ENCODE data around the gene MID1IP1.

MID1IP1 gene, protein sequence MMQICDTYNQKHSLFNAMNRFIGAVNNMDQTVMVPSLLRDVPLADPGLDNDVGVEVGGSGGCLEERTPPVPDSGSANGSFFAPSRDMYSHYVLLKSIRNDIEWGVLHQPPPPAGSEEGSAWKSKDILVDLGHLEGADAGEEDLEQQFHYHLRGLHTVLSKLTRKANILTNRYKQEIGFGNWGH

DNA sequence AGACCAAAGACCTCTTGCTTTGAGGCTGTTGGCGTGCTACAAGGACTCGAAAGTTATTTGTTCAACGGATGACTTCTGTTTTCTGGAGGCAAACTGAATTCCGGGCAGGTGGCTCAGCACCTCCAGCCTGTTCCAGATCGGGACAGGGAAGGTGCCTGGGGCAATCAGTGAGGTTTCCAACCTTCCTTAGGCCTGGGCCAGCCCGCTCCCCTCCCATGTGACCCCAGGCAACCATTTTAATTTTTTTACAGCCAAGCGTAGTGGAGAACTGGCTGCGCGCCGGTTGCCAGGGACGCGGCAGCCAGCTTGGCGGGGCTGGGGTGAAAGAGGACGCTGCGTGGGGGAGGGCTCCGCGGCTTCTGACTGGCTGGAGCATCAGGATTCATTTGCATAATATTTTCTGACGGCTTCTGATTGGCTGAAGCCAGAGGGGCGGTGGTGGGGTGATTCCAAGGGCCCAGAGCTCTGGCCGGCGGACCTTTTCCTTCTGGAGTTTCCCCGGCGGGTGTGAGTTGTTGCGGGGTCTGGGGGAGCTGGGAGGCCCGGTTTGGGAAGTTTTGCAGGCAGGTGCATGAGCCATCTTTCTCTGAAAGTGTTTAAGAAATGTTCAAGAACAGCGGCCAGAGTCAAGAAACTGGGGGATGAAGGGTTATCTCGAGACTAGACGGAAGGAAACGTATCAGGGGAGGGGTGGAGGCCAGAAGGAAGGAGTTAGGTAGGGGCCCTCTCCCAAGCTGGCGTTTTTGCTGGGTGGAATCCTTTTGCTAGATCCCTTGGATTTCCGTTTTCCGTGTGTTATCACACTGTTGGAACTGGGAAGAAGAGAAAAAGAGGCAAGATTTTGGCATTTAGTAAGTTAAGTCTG, at the start of gene MID1IP1:
TSS of gene MID1IP1 (plus strand) at position 479 of the 865 bp plus-strand sequence. CDS start 3,488 bp downstream, outside the sequence.
- DNase-seq: peak; percentile 81

DNA sequence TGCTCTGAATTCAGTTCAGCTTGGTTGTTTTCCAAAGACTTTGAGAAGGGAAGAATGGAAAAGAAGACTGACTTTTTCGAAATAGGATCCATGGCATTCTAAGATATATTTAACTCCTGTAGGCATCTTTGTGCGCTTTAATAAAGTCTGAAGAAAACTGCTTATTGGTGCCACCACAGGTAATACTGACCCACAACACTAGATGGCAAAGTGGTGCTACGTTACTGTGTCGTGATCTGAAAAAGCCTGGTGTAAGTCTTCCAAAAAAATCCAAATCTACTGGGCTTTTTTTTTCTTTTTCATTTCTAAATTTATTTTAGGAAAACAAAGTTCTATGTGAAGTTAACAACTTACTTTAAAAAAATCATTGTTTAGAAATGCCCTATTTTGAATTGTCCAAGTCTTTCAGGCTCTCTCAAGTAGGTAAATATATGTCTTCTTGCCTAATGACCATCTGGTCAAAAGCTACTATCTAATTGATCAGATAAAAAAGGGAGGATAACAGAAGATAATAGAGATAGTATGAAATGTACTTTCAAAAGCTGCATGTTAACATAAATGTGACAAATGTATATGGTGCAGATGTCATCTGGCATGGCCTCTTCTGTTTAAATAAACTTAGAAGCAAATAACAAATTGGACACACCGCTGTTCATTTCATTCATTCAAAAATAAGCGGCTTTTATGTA, 47.0 kb upstream of the MID1IP1 start:
- no peak for DNase-seq

DNA sequence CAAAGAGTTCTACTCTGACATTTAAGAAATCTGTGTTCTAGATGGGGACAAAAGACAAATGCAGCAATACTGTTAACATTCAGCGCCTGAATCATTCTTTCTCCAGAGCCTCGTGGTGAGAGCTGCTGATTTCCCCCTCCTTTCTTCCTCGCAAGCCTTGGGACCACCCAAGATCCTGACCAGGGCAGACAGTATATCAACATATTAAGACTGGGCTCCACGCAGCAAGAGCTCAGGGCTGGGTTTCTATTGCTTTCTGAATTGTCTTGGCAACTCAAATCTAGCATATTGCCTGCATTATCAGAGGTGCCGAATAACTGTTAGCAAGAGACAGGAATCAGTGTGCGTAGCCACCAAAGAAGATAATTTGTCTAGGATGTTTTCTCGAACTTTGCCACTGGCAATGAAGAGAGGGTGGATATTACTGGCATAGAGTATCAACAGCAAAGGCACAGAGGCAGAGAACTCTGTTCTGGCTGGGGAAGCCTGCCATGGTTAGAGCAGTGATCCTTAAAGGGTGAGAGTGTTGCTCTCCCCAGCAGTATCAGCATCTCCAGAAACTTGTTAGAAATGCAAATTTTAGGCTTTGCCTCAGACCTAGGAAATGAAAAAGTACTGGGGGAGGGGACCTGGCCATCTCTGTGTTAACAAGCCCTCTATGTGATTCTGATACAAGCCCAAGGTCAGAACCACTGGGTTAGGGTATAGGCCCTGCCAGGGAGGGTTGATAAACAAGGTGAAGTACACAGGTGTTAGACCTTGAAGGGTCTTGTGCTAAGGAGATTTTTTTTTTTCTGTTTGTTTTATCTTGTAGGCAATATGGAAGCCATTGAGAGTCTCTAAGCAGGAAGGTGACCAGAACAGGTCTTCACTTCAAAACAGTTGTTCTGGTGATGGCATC, 46.2 kb upstream of the MID1IP1 start:
- no peak for DNase-seq

DNA sequence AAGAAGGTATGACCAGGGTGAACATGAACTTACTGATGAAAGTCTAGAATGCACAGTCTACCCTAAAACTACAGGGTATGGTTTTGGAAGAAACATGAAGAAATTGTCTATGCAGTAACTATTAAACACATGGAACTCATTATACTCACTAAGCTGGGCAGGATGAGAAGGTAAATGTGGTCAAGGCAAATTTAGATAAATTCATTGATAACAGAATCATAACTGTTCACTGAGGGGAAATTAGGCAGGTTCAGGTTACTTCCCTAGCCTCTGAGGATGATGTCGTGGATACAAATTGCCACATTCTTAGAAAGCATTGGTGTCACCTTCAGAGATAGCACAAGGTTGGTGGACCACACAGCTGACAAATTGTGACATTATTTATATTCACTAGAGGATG, 40.4 kb upstream of the MID1IP1 start:
- no peak for DNase-seq

DNA sequence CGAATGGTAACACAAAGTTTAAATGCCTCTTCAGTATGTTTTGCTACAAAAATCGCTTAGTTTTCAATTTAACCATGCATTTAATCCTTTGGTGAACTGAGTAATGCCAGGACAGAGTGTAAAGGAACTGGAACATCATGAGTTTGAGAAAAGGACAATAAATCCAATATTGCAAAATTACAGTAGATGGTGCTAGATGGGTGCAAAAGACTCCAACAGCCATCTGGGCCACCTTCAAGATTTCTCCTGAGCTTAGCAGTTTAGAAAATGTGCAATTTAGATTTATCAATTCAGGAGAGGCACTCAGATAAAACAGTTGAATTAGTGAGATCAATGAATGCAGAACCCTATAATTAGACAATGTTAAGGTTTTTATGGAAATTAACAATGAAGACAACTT, 33.2 kb upstream of the MID1IP1 start:
- DNase-seq: no peak

DNA sequence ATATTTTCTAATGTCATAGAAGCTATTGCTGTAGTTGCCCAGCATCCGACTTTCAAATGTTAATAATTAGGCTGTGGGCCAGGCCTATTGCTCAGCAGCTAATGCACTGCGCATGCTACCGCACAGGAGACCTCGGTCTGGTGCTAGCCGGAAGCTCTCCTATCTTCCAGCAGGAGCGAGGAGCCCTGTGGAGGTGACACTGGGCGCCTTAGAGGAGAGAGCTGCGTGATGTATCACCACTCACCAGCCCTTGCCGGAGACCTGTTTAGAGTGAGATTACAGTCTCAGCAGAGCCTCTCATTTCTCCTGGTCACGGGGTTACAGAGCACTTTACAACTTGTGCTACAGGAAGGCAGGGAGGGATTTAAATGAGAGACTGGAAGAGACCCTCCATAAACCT, 31.1 kb upstream of the MID1IP1 start:
- DNase-seq: no peak

DNA sequence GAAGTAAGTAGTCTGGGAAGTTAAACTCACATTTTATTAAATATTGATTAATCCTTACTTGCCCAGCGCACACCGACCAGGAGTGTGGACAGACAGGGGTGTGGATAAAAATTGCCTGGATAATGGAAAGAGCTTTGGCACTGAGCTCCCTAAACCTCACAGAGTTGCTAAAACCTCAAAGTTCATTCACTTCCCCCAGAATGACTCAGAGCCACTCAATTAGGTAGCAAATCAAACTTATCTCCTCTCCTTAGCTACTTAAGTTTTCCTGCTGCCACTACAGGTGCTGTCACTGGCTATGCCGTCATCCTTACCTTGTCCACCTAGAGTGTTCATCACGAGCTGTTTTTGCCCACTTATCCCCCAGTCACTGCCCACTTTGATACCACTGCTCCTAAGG, 27.0 kb upstream of the MID1IP1 start:
- no peak for DNase-seq

DNA sequence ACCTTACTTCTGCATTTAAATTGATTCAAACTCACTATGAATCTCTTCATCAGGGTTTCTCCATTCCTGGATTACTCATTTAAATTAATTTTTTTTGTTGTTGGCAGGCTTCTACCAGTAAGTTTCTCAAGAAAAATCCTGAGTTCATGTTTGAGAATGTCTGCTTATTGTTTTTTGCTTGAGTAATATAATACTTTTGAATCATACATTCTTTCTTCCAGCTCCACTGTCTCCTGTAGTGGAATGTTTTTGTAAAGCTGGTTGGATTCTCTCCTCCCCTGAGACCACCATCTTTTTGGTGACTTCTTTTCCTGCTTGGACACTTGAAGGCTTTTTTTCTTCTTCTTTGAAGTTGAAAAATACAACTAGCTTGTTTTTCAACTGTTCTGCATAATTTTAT, 4.3 kb upstream of the MID1IP1 start:
- no peak for DNase-seq

DNA sequence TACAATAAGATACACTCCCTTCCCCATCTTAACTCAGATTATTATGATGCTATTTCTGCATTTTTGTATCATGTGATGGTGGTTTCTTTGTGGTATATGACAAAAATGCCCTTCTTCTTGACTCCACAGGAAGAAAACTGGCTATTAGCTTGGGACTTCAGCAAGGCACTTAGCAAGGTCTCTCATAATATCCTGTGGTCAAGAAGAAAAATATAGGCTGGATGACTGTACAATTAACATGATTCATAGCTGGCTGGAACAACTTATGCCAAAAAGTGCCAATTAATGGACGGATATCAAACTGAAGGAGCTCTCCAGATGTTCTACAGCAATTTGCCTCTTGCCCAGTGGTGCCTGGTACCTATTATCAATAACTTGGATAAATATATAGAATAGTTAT, 2.3 kb upstream of the MID1IP1 start:
- no peak for DNase-seq

DNA sequence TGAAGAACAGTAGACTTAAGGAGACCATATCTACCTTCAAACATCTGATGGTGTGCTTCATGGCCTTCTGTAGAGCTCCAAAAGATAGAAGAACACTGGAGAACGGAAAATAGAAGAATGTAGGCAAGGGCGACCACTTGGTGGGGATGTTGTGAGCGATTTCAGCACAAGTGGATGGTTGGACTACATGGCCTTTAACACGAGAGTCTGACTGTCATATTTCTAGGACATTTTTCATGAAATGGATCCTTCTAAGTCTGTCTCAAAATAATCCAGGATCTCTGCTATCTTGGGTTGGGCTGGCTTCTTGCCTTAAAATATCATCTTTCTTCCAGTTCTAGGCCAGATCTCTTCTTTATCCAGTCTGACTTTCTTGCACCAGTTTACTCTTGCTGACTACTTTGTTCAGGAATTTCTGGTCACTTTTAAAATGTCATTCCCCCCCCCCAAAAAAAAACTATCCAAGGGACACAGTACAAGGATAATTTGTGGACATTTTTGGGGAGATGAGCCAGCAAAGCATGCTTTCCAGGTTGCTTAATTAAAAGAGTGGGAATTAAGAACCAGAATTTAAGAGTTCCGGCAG, 1.2 kb upstream of the MID1IP1 start:
- no peak for DNase-seq

DNA sequence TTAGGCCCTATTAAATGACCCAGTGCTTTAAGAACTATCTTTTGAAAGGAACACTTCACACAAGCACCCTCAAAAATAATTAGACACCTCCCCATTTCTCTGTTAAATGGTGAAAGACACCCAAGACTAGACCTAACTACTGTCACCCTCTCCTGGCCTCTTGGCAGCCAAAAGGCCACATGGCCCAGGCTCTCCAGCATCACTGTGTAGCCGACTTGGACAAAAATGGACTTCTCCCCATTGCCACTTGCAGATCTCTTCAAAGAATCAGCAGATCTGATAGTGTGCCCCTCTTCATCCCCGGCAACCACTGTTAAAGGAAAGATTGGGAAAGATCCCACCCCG, 2.0 kb downstream of the MID1IP1 start:
- no peak for DNase-seq

DNA sequence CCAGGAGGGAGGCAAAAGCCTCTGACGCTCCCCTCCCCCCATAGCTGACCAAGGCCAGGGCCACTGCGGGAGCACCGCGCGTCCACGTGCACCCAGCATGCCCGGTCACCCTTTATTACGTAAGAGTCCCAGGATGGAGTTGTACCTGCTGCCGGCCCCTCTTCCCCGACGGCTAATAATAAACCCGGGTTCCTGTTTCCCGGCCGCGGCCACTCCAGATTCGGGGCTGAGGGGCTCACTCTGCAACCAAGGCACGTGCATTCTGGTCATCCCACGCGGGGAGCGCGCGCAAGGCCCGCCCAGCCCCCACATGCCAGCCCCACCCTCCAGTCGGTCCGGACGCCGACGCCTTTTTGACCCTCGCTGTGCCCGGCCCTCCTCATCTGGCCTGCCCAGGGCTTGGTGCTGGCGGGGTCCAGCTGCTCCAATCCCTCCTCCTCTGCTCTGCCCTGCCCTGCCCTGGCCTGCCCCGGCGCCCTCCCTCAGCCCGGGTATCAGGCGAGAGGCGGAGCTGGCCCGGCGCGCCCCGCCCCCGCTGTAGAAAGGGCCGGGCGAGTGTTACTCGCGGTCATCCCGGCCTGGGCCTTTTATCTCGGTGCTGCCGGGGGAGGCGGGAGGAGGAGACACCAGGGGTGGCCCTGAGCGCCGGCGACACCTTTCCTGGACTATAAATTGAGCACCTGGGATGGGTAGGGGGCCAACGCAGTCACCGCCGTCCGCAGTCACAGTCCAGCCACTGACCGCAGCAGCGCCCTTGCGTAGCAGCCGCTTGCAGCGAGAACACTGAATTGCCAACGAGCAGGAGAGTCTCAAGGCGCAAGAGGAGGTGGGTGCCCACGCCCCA, 2.6 kb downstream of the MID1IP1 start:
- DNase-seq: peak; percentile 87

DNA sequence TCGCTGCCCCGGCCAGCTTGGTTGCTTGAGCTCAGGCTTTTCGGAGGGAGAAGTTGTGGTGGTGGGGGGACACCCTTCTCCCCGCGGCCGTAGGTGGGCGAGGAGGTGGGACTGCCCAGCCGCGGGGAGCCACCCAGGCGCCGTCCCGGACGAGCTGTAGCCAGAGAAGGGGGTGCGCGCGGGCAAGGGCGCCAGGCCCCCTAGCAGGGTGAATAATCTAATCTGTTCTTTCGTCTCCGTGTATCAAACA, 3.1 kb downstream of the MID1IP1 start:
- no peak for DNase-seq

DNA sequence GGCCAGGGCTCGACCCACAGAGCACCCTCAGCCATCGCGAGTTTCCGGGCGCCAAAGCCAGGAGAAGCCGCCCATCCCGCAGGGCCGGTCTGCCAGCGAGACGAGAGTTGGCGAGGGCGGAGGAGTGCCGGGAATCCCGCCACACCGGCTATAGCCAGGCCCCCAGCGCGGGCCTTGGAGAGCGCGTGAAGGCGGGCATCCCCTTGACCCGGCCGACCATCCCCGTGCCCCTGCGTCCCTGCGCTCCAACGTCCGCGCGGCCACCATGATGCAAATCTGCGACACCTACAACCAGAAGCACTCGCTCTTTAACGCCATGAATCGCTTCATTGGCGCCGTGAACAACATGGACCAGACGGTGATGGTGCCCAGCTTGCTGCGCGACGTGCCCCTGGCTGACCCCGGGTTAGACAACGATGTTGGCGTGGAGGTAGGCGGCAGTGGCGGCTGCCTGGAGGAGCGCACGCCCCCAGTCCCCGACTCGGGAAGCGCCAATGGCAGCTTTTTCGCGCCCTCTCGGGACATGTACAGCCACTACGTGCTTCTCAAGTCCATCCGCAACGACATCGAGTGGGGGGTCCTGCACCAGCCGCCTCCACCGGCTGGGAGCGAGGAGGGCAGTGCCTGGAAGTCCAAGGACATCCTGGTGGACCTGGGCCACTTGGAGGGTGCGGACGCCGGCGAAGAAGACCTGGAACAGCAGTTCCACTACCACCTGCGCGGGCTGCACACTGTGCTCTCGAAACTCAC, 3.6 kb downstream of the MID1IP1 start:
- peak; percentile 78 for DNase-seq

DNA sequence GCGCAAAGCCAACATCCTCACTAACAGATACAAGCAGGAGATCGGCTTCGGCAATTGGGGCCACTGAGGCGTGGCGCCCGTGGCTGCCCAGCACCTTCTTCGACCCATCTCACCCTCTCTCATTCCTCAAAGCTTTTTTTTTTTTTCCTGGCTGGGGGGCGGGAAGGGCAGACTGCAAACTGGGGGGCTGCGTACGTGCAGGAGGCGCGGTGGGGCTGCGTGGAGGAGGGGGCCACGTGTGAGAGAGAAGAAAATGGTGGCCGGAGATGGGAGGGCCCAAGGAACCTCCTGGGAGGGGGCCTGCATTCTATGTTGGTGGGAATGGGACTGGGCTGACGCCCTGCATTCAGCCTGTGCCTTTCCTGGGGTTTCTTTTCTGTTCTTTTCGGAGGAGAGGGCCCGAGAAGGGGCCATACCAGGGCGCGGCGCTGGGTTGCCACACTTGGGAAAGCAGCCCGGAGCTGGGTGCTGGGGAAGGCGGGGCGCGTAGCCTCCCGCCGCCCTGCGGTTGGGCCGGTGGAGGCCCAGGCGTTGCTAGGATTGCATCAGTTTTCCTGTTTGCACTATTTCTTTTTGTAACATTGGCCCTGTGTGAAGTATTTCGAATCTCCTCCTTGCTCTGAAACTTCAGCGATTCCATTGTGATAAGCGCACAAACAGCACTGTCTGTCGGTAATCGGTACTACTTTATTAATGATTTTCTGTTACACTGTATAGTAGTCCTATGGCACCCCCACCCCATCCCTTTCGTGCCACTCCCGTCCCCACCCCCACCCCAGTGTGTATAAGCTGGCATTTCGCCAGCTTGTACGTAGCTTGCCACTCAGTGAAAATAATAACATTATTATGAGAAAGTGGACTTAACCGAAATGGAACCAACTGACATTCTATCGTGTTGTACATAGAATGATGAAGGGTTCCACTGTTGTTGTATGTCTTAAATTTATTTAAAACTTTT, 4.5 kb downstream of the MID1IP1 start:
- DNase-seq: peak; percentile 85

DNA sequence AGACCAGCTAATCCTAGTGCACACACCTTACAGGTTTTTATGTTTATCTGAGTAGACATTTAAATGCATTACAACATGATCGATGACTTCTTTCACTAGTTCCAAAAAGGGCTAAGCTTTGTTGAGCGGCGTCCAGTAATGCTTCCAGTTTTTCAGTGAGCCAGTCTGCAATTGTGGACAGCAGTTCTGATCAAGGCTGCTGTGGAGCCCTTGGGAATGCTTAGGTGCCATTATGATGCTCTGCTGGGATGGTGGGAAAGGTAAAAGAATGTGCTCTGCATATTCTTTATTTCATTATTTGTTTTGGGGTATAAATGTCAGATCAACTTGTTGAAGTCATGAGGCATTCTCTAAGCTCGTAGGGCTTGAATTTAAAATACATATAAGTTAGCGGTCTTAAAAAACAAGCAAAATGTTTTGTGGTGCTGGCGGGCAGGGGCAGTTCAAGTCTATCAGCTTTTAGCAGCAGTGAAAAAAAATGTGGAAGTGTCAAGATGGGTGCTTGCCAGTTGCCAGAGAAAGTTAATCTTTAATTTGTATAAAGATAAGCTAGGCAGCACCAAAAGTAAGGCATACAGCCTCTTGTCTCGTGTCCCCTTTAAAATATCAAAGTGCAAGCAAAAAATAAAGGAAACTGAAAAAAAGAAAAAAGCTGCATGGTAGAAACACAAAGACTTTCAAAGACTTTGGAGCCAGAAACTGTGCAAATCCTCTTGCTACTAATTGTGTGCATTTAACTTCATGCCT, 5.8 kb downstream of the MID1IP1 start:
- no peak for DNase-seq

DNA sequence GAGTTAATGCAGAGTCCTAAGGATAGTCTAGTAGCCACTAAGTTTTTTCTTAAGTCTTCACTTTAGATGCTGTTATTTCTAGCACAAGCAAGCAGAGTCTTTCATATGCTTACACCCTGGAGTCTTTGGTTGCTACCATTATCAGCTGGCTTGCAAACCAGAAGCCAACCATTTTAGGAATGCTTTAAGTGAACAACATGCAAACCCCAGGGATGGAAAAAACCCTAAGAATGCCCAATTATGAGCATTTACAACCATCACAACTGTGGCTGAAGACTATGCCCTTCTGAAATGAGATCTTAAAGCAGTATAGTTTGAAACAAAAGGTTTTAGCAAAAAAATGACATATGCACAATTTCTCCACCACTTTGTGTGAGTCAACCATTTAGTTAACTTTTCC, 6.6 kb downstream of the MID1IP1 start:
- DNase-seq: no peak

DNA sequence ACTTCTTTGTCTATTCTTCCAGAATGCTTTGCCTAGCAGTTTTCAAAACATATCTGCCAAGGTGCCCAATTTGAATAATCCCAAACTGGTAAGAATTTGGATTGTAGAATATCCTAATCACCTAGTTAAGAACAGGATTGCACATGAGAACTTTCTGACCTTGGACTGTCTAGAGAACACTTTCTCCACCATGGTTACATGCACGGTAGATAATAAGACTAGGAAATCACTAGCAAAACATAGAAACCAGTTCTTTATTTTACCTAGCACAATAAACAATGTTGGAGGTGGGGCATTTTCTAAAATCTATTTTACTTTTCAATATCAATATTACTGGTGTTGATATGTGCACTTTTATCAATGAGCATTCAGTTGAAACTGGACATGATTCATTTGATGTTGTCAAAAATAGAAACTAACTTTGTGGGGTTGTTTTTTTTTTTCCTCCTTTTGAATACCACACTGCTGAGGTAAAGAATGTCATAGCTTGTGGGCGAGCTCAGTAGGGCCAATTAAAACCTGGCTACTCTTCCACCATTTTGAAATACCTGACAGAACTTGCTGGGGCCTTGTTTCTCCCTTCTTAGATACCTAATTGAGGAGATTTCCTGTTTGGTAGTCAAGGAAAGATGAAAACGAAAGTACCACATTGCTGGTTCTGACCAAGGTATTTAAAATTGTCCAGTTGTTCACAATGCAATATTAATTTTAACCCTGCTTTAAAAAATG, 10.4 kb downstream of the MID1IP1 start:
- DNase-seq: no peak

DNA sequence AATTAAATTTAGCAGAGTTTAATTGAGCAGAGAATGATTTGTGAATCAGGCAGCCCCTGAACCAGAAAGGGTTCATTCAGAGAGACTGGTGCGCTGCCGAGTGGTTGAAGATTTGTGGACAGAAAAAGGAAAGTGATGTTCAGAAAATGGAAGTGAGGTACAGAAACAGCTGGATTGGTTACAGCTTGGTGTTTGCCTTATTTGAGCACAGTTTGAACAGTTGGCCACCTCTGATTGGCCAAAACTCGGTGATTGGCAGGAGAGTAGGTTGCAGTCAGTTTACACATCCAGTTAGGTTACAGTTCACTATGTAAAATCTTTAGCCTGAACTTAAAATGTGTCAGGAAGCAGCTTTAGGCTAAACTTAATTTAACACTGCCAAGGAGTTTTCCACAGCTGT, 14.9 kb downstream of the MID1IP1 start:
- DNase-seq: no peak
